Trophoblast cell (in vitro differentiated cells and primary cell): ENCODE data around the gene TCF23. TPM values are rescaled to one million over a fixed set of nuclear protein-coding genes. Genes with fewer than 3 reads are reported as not detected.

Experiments used
- DNase-seq, 2 donors: peaks; one replicate each; pipeline ENCODE4 v3.0.0-alpha.2; 2016
- H2AFZ ChIP-seq: 2 replicates; pipeline ENCODE4 v1.6.1; 2013; ENCODE audit warnings: low read length, moderate library complexity, mild to moderate bottlenecking; ENCODE audit not compliant: insufficient read depth, poor library complexity
- H2AK5ac ChIP-seq: 2 replicates; pipeline ENCODE4 v1.6.1; 2013; ENCODE audit warnings: mild to moderate bottlenecking, low read length
- H2BK120ac ChIP-seq: 2 replicates; pipeline ENCODE4 v1.6.1; 2013; ENCODE audit warnings: low read length, mild to moderate bottlenecking, moderate library complexity; ENCODE audit not compliant: insufficient read depth, poor library complexity
- H2BK12ac ChIP-seq: 2 replicates; pipeline ENCODE4 v1.6.1; 2013; ENCODE audit warnings: mild to moderate bottlenecking, low read length, moderate library complexity
- H2BK5ac ChIP-seq: 2 replicates; pipeline ENCODE4 v1.6.1; 2013; ENCODE audit warnings: low read length, low read depth, moderate library complexity, mild to moderate bottlenecking; ENCODE audit not compliant: poor library complexity
- H3K14ac ChIP-seq: 2 replicates; pipeline ENCODE4 v1.6.1; 2013; ENCODE audit warnings: mild to moderate bottlenecking, low read length
- H3K18ac ChIP-seq: 2 replicates; pipeline ENCODE4 v1.6.1; 2013; ENCODE audit warnings: mild to moderate bottlenecking, low read length
- H3K23ac ChIP-seq: 2 replicates; pipeline ENCODE4 v1.6.1; 2013; ENCODE audit warnings: low read length
- H3K27ac ChIP-seq: 2 replicates; pipeline ENCODE4 v1.5.1; 2013; ENCODE audit warnings: low read depth, mild to moderate bottlenecking, inconsistent platforms, low read length, moderate library complexity
- H3K27me3 ChIP-seq: 2 replicates; pipeline ENCODE4 v1.6.1; 2013; ENCODE audit warnings: inconsistent platforms, mild to moderate bottlenecking, low read length, moderate library complexity; ENCODE audit not compliant: insufficient read depth
- H3K36me3 ChIP-seq, 2 experiments: 1 replicate in 1 of 2; 2 replicates in 1 of 2; pipeline ENCODE4 v1.6.1; 2013; ENCODE audit warnings: low read length in 2 of 2, mild to moderate bottlenecking in 2 of 2, moderate library complexity in 1 of 2; ENCODE audit not compliant: insufficient read depth in 2 of 2, control insufficient read depth in 1 of 2
- H3K4ac ChIP-seq: 2 replicates; pipeline ENCODE4 v1.6.1; 2013; ENCODE audit warnings: low read depth, mild to moderate bottlenecking, low read length, moderate library complexity
- H3K4me1 ChIP-seq, 2 experiments: 1 replicate in 1 of 2; 2 replicates in 1 of 2; pipeline ENCODE4 v1.6.1; 2013; ENCODE audit warnings: low read length in 2 of 2, mild to moderate bottlenecking in 2 of 2, moderate library complexity in 1 of 2; ENCODE audit not compliant: insufficient read depth in 2 of 2, control insufficient read depth in 1 of 2
- H3K4me2 ChIP-seq: 2 replicates; pipeline ENCODE4 v1.6.1; 2013; ENCODE audit warnings: inconsistent platforms, mild to moderate bottlenecking, low read length, moderate library complexity
- H3K4me3 ChIP-seq: 2 replicates; pipeline ENCODE4 v1.5.1; 2013; ENCODE audit warnings: mild to moderate bottlenecking, low read depth, low read length, inconsistent platforms
- H3K79me1 ChIP-seq: one replicate; pipeline ENCODE4 v1.6.1; 2013; ENCODE audit warnings: low read length
- H3K79me2 ChIP-seq: 2 replicates; pipeline ENCODE4 v1.6.1; 2013; ENCODE audit warnings: low read length, mild to moderate bottlenecking; ENCODE audit not compliant: control insufficient read depth, insufficient read depth, poor library complexity
- H3K9ac ChIP-seq: 2 replicates; pipeline ENCODE4 v1.6.1; 2013; ENCODE audit warnings: mild to moderate bottlenecking, low read length
- H3K9me3 ChIP-seq: 2 replicates; pipeline ENCODE4 v1.6.1; 2013; ENCODE audit warnings: low read depth, mild to moderate bottlenecking, control low read depth, inconsistent platforms, low read length; ENCODE audit not compliant: insufficient read depth
- H4K12ac ChIP-seq: 2 replicates; pipeline ENCODE4 v1.6.1; 2013; ENCODE audit warnings: low read depth, mild to moderate bottlenecking, low read length, moderate library complexity
- H4K8ac ChIP-seq: 2 replicates; pipeline ENCODE4 v1.6.1; 2013; ENCODE audit warnings: low read depth, mild to moderate bottlenecking, low read length, moderate library complexity
- H4K91ac ChIP-seq: one replicate; pipeline ENCODE4 v1.6.1; 2013; ENCODE audit warnings: low read depth, mild to moderate bottlenecking, low read length, moderate library complexity
- WGBS: extraction: QIAGEN DNeasy Blood & Tissue Kit; methylation state at CpG from one replicate; pipeline ENCODE4 v1.1.7; 2013; ENCODE audit warnings: missing lambda C conversion rate; ENCODE audit not compliant: insufficient read length, insufficient coverage; ENCODE audit errors: extremely low coverage; 5-methylcytosine and 5-hydroxymethylcytosine counted together
- polyA plus RNA-seq: library from polyadenylated mRNA; stranded (reverse); fragments of 200-250 nt; gene quantifications from 2 replicates; pipeline ENCODE4 v1.2.3, GENCODE V29; 2013

TCF23 gene
- polyA plus RNA-seq, result 0.03 TPM in 1 of 2 replicates, not detected in the other

DNA sequence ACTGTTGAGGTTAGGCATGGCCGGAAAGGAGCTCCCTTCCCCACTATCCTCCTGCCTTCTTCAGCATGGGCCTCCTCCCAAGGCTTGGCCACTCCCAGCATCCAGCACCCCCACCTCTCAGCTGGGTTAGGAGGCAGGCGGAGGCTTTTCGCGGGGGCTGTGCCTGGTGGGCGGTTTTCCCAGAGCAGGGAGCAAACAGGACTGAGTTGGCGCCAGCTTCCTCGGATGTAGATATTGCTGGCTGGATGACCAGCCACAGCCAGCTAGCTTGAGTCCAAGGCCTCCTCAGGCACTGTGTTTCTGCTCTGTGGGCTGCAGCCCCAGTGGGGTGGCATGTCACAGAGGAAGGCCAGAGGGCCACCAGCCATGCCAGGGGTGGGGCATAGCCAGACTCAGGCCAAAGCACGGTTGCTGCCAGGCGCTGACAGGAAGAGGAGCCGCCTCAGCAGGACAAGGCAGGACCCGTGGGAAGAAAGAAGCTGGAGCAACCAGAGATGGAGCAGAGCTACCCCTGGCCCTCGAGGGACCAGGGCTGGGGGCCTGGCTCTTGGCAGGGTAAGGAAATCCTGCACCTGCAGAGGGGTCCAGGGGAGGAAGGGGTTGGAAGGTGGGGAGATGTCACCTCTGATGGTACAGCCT lies at the start of gene TCF23:
Gene TCF23 (plus strand): TSS at position 204 of the 639 bp plus-strand sequence. CDS start 130 bp downstream, at position 334.
- Histone ChIP-seq H3K4me1 (peaks cover 0 to 4% of the 10 kb centered on the region in 2 experiments), H3K9me3 (no peaks in the 10 kb centered on the region), H3K27me3 (no peaks in the 10 kb centered on the region), H2BK5ac (no peak within 1 kb of the TSS), H4K8ac (no peak within 1 kb of the TSS), H2BK12ac (no peak within 1 kb of the TSS), H2AK5ac (no peak within 1 kb of the TSS), H3K4me3 (no peak within 1 kb of the TSS), H2AFZ (no peak within 1 kb of the TSS), H3K9ac (no peak within 1 kb of the TSS), H3K36me3 (no peaks in the 10 kb centered on the region), H3K23ac (no peak within 1 kb of the TSS), H3K14ac (no peak within 1 kb of the TSS), H3K79me1 (no peaks in the 10 kb centered on the region), H3K79me2 (no peaks in the 10 kb centered on the region), H3K18ac (no peak within 1 kb of the TSS), H4K12ac (no peak within 1 kb of the TSS), H3K4ac (no peak within 1 kb of the TSS), H4K91ac (no peak within 1 kb of the TSS), H2BK120ac (no peak within 1 kb of the TSS), H3K4me2 (no peak within 1 kb of the TSS), H3K27ac (no peak within 1 kb of the TSS)
- no peak for DNase-seq
- WGBS, result no CpG with 5 or more reads among the region's 12 CpGs

DNA sequence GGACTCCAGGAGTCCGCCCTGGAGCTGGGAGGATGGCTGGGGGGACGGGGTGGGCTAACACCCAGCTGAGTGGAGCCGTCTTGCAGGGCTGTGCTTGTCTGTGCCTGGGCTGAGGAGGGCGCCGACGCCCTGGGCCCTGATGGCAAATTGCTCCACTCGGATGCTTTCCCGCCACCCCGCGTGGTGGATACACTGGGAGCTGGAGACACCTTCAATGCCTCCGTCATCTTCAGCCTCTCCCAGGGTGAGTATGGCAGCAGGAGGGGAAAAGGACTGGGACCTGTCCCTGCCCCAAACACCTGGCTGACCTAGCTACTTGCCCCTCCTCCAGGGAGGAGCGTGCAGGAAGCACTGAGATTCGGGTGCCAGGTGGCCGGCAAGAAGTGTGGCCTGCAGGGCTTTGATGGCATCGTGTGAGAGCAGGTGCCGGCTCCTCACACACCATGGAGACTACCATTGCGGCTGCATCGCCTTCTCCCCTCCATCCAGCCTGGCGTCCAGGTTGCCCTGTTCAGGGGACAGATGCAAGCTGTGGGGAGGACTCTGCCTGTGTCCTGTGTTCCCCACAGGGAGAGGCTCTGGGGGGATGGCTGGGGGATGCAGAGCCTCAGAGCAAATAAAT lies 49.4 kb upstream of the TCF23 start:
- no peak overlapping the region for H3K4me3 ChIP-seq
- H4K91ac ChIP-seq, result no peak overlapping the region
- no peak overlapping the region for H4K12ac ChIP-seq
- DNase-seq, result no peak
- no peak overlapping the region for H2BK12ac ChIP-seq
- H3K4me2 ChIP-seq, result no peak overlapping the region
- H3K9me3 ChIP-seq, result no peaks in the 10 kb centered on the region
- WGBS, result no CpG with 5 or more reads among the region's 19 CpGs
- H3K79me1 ChIP-seq, result peaks cover 7% of the 10 kb centered on the region
- H2AFZ ChIP-seq, result no peak overlapping the region
- H3K14ac ChIP-seq, result no peak overlapping the region
- H2AK5ac ChIP-seq, result no peak overlapping the region
- no peak overlapping the region for H3K23ac ChIP-seq
- no peak overlapping the region for H3K4ac ChIP-seq
- H3K27me3 ChIP-seq, result no peaks in the 10 kb centered on the region
- H3K9ac ChIP-seq, result no peak overlapping the region
- H4K8ac ChIP-seq, result no peak overlapping the region
- no peak overlapping the region for H3K27ac ChIP-seq
- H3K36me3 ChIP-seq, result no peaks in the 10 kb centered on the region
- H3K4me1 ChIP-seq, result peaks cover 4% of the 10 kb centered on the region in 2 experiments
- no peak overlapping the region for H3K18ac ChIP-seq
- no peak overlapping the region for H2BK5ac ChIP-seq
- no peaks in the 10 kb centered on the region for H3K79me2 ChIP-seq
- H2BK120ac ChIP-seq, result no peak overlapping the region

DNA sequence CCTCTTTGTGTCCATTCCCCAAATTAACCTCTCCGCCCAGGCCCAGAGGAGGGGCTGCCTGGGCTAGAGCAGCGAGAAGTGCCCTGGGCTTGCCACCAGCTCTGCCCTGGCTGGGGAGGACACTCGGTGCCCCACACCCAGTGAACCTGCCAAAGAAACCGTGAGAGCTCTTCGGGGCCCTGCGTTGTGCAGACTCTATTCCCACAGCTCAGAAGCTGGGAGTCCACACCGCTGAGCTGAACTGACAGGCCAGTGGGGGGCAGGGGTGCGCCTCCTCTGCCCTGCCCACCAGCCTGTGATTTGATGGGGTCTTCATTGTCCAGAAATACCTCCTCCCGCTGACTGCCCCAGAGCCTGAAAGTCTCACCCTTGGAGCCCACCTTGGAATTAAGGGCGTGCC lies 48.8 kb upstream of the TCF23 start:
- H3K4me3 ChIP-seq, result no peak overlapping the region
- peaks cover 7% of the 10 kb centered on the region for H3K79me1 ChIP-seq
- no peak overlapping the region for H2BK5ac ChIP-seq
- DNase-seq, result no peak
- H4K8ac ChIP-seq, result no peak overlapping the region
- H2BK12ac ChIP-seq, result no peak overlapping the region
- no peak overlapping the region for H4K12ac ChIP-seq
- no peaks in the 10 kb centered on the region for H3K79me2 ChIP-seq
- H2BK120ac ChIP-seq, result no peak overlapping the region
- no peaks in the 10 kb centered on the region for H3K27me3 ChIP-seq
- H3K4me2 ChIP-seq, result no peak overlapping the region
- peaks cover 4% of the 10 kb centered on the region in 2 experiments for H3K4me1 ChIP-seq
- no peak overlapping the region for H2AFZ ChIP-seq
- H3K9ac ChIP-seq, result no peak overlapping the region
- no peaks in the 10 kb centered on the region for H3K9me3 ChIP-seq
- no CpG with 5 or more reads among the region's 10 CpGs for WGBS
- no peak overlapping the region for H3K18ac ChIP-seq
- H4K91ac ChIP-seq, result no peak overlapping the region
- H3K36me3 ChIP-seq, result no peaks in the 10 kb centered on the region
- H3K27ac ChIP-seq, result no peak overlapping the region
- H3K23ac ChIP-seq, result no peak overlapping the region
- H3K14ac ChIP-seq, result no peak overlapping the region
- H3K4ac ChIP-seq, result no peak overlapping the region
- no peak overlapping the region for H2AK5ac ChIP-seq

DNA sequence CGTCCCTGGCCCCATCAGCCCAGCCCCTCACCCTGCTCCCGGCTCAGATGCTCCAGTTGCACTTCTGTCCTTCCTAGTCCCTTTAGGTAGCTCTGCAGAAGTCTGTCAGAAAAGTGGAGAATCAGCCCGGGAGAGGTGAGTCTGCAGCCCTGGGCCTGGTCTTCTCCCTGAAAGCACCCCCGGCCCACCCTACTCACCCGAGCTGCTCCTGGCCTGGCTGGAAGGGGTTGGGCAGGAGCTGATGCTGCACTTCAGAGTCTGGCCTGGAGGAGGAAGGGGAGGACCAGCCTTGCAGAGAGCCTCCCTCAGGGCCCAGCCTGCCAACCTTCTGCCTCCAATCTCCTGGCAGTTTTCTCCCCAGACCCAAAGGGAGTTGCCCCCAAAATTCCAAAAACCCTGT lies 46.5 kb upstream of the TCF23 start:
- H2BK120ac ChIP-seq, result no peak overlapping the region
- H3K14ac ChIP-seq, result no peak overlapping the region
- H3K9ac ChIP-seq, result no peak overlapping the region
- no peak overlapping the region for H2AFZ ChIP-seq
- no peak overlapping the region for H3K18ac ChIP-seq
- no peak overlapping the region for H4K8ac ChIP-seq
- no peak overlapping the region for H3K4ac ChIP-seq
- no peak overlapping the region for H3K4me2 ChIP-seq
- no peak for DNase-seq
- WGBS, result no CpG with 5 or more reads among the region's 5 CpGs
- no peak overlapping the region for H3K23ac ChIP-seq
- no peak overlapping the region for H2BK12ac ChIP-seq
- no peaks in the 10 kb centered on the region for H3K36me3 ChIP-seq
- no peak overlapping the region for H2AK5ac ChIP-seq
- H3K79me1 ChIP-seq, result peaks cover 1% of the 10 kb centered on the region
- H3K4me3 ChIP-seq, result no peak overlapping the region
- H4K91ac ChIP-seq, result no peak overlapping the region
- H3K4me1 ChIP-seq, result no peaks in the 10 kb centered on the region
- H3K79me2 ChIP-seq, result no peaks in the 10 kb centered on the region
- no peaks in the 10 kb centered on the region for H3K9me3 ChIP-seq
- no peaks in the 10 kb centered on the region for H3K27me3 ChIP-seq
- H2BK5ac ChIP-seq, result no peak overlapping the region
- H4K12ac ChIP-seq, result no peak overlapping the region
- H3K27ac ChIP-seq, result no peak overlapping the region
